ENCODE data around the gene CCL24.
"Not testable (repeated sequence)": the region's sequence is repeated elsewhere in the genome, so short reads cannot be mapped to it uniquely, and the experiment has no call there.

Gene CCL24, protein sequence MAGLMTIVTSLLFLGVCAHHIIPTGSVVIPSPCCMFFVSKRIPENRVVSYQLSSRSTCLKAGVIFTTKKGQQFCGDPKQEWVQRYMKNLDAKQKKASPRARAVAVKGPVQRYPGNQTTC

DNA sequence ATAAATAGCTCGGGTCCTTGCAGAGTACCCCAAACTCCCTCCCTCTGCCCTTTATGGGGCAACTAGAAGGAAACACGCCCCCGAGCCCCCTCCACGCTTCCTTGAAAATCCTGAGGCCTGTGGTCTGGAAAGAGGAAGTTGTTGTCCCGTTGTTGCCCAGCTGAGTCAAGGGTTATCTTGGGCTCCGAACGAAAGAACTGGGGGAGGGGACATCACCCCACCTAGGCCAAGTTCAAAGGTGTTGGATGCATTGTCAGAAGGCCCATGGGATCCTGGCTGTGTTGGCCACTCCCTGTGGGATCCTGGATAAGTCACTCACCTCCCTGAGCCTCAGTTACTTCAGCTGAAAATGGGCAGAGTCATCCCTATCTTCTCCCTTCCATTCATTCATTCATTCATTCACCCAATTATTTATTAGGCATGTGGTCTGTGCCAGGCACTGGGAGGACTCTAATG lies at the start of gene CCL24:
CCL24 (minus strand) TSS at position 26 of the 456 bp plus-strand sequence. CDS start 91 bp downstream, outside the sequence.
- DNase-seq: no peak

DNA sequence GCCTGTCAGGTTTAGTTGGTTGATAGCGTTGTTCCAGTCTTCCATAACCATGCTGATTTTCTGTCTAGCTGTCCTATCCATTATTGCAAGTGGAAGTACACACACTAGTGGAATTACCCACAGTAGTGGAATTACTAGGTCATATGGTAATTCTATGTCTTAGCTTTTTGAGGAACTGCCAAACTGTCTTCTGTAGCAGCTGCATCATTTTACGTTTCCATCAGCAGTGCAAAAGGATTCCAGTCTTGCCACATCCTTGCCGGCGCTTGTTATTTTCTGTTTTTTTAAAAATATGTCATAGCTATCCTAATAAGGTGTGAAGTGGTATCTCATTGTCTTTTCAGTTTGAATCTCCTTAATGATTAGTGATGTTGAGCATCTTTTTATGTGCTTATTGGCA lies 48.0 kb upstream of the CCL24 start:
- no peak for DNase-seq

DNA sequence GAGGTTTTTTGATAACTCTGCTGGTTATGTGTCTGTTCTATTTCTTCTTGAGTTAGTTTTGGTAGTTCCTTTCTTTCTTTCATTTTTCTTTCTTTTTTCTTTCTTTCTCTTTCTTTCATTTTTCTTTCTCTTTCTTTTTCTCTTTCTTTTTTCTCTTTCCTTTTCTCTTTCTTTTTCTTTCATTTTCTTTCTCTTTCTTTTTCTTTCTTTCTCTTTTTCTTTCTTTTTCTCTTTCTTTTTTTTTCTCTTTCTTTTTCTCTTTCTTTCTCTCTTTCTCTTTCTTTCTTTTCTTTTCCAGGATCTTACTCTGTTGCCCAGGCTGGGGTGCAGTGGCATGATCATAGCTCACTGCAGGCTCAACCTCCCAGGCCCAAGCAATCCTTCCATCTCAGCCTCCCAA lies 44.8 kb upstream of the CCL24 start:
- no peak for DNase-seq

DNA sequence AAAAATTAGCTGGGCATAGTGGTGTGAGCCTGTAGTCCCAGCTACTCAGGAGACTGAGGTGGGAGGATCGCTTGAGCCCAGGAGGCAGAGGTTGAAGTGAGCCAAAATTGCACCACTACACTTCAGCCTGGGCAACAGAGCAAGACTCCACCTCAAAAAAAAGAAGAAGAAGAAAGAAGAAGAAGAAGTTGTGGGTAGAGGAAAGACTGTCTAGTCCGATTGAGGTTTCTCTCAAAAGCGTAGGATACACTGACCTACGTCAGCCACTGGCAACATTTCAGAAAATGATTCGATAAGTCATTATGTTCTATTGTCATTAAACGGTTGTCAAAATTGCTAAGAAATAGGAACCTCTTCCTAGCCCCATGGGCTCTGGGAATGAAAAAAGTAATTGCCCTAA lies 42.9 kb upstream of the CCL24 start:
- DNase-seq: no peak

DNA sequence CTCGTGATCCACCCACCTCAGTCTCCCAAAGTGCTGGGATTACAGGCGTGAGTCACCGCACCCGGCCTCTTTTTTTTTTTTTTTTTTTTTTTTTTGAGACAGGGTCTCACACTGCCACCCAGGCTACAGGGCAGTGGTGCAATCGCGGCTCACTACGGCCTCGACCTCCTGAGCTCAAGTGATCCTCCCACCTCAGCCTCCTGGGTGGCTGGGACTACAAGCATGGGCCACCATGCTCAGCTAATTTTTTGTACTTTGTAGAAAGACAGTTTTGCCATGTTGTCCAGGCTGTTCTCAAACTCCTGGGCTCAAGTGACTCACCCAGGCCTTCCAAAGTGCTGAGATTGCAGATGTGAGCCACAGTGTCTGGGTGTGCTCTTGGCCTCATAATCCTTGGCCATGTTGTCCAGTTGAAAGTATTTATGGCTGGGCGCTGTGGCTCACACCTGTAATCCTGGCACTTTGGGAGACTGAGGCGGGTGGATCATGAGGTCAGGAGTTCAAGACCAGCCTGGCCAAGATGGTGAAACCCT lies 41.3 kb upstream of the CCL24 start:
- not testable (repeated sequence) for DNase-seq

DNA sequence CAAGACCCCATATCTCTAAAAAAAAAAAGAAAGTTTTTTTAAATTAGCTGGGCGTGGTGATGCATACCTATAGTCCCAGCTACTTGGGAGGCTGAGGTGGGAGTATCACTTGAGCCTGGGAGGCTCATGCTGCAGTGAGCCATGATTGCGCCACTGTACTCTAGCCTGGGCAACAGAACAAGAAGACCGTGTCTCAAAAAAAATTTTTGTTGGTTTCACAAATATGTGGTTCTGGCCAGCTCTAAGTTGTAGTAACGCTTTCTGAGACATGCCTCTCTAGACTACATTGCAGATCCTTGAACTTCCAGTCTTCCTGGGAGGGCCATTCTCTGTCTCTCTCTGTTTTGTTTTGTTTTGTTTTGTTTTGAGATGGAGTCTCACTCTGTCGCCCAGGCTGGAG lies 40.6 kb upstream of the CCL24 start:
- no peak for DNase-seq

DNA sequence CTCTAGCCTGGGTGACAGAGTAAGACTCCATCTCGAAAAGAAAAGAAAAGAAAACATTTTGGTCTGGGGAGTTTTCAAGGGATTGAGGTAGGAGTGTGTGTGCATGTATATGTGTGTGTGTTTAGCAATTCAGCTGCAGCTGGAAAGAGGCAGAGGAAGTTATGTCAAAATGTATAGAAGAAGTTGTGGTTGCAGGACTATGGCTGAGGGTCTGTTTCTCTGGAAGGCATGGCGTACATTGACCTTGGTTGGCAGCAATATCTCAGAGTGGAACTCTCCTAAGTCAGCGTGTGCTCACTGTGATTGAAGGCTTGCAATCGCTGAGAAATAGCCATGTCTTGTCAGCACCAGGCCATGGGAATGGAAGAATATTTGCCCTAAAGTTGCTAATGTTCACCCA lies 36.6 kb upstream of the CCL24 start:
- no peak for DNase-seq

DNA sequence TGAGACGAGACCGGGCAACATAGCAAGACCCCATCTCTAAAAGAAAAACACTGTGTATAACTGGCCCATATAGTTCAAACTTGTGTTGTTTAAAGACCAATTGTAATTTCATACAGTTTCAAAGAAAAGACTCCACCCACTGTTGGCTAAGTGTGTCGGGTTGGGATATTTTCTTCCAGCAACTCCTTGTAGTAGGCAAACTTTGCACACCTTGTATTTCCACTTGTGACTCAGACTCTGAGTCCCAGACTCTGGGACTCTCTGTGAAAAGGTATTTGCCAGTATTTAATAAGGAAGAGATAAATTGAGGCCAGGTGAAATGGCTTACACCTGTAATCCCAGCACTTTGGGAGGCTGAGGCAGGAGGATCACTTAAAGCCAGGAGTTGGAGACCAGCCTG lies 36.0 kb upstream of the CCL24 start:
- DNase-seq: no peak

GRCh38 chr7:75847707-75848106 lies 34.1 kb upstream of the CCL24 start:
- no peak for DNase-seq

- not testable (repeated sequence) for DNase-seq
Measured at GRCh38 chr7:75845132-75845531, 31.5 kb upstream of the CCL24 start.

DNA sequence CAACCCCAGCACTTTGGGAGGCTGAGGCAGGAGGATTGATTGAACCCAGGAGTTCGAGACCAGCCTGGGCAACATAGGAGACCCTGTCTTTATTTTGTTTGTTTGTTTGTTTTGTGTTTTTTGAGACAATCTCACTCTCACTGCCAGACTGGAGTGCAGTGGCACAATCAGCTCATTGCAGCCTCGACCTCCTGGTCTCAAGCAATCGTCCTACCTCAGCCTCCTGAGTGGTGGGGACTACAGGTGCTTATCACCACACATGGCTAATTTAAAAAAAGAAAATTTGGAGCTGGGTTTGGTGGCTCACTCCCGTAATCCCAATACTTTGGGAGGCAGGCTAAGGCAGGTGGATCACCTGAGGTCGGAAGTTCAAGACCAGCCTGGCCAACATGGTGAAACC lies 30.6 kb upstream of the CCL24 start:
- DNase-seq: no peak

DNA sequence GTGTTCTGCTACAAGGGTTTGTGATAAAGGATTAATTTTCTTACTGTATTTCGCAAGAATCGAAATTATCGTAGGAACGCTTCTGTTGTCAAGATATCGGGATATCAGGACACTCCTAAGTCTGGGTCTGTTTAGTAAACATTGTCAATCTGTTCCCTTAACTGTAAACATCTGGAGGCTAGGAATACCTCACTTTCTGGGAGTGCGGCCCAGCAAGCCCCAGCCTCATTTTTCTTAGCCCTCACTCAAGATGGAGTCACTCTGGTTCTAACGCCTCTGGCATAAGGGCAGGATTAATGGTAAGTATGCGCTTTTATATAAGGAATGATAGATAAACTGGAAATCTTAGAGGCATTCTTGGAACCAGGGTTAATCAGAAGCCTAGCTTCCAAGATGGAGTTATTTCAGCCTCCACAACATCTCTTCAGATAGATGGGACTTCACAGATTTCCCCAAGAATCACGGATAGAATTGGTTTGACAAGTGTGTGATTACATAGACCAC lies 30.1 kb upstream of the CCL24 start:
- DNase-seq: no peak

GRCh38 chr7:75842836-75843446 lies 29.3 kb upstream of the CCL24 start:
- DNase-seq: peak; percentile 62

DNA sequence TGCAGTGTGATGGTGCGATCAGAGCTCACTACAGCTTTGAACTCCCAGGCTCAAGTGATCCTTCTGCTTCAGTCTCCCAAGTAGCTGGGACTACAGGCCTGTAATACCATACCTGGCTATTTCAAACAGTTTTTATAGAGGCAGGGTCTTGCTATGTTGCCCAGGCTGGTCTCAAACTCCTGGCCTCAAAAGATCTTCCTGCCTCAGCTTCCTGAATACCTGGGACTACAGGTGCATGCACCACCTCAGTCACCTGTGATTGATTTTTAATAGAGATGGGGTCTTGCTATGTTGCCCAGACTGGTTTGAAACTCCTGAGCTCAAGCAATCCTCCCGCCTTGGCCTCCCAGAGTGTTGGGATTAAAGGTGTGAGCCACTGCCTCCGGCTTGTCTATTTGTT lies 26.4 kb upstream of the CCL24 start:
- no peak for DNase-seq

DNA sequence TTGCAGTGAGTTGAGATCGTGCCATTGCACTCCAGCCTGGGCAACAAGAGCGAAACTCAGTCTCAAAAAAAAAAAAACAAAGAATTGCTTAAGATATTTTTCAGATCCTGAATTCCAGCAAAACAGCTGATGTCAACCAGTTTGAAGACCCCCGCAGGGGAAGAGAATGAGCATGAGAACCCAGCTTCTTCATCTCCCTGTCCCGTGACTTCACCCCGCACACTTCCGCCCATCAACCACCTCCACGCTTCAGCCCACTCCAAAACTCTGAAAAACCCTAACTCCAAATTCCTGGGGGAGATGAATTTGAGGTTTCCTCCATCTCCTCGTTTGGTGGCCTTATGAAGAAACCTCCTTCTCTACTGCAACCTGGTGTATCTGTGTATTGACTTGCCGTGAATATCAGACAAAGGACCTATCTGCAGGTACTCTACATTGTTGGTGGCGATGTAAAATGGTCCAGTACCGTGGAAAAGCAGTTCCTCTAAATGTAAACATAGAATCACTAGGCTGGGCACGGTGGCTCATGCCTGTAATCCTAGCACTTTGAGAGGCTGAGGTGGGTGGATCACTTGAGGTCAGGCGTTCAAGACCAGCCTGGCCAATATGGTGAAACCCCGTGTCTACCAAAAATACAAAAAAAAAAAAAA lies 24.8 kb upstream of the CCL24 start:
- not testable (repeated sequence) for DNase-seq

DNA sequence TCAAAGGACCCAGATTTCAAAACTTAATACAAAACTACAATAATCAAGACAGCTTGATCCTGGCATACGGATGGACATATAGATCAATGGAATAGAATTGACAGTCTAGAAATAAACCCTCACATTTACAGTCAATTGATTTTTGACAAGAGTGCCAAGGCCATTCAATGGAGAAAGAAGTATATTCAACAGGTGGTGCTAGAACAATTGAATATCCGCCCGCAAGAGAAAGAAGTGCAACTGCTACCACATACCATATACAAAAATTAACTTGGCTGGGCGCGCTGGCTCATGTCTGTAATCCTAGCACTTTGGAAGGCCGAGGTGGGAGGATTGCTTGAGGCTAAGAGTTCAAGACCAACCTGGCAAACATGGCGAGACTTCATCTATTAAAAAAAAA lies 23.2 kb upstream of the CCL24 start:
- DNase-seq: no peak

DNA sequence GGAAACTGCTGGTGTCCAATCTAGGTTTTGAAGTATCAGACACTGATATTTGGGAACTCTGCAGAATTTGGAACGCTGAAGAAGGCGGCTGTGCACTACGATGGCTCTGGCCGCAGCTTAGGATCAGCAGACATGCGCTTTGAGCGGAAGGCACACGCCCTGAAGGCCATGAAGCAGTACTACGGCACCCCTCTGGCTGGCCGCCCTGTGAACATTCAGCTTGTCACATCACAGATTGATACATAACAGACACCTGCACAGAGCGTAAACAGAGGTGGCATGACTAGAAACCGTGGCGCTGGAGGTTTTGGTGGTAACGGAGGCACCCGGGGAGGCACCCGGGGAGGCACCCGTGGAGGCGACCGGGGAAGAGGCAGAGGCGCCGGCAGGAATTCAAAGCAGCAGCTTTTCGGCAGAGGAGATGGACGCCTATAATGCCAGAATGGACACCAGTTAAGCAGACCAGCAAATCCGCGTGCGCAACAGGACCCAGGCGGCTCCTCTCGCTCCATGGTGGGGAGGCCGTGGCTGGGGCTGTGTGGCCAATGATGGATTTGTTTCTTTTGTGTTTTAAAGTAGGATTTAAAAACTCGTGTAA lies 22.2 kb upstream of the CCL24 start:
- DNase-seq: no peak

DNA sequence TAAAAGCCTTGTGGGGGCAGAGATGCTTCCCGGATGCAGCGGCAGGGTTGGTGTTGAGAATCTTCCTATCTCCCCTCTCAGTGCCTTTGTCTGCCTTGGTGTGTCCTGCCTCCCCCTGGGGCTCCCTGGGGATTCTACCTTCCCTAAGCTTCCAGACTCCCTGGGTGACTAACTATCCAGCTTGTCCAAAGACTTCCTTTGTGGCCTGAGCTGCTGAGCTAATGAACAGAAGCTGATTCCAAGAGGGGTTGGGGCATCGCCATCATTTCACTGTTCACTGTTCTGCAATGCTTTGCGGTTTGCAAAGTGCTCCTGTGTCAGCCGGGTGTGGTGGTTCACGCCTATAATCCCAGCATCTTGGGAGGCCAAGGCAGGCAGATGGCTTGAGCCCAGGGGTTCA lies 20.1 kb upstream of the CCL24 start:
- not testable (repeated sequence) for DNase-seq

- no peak for DNase-seq
Measured at GRCh38 chr7:75830978-75831377, 17.4 kb upstream of the CCL24 start.

DNA sequence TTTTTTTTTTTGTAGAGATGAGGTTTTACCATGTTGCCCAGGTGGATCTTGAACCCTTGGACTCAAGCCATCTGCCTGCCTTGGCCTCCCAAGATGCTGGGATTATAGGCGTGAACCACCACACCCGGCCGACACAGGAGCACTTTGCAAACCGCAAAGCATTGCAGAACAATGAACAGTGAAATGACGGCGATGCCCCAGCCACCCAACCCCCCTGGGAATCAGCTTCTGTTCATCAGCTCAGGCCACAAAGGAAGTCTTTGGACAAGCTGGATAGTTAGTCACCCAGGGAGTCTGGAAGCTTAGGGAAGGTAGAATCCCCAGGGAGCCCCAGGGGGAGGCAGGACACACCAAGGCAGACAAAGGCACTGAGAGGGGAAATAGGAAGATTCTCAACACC lies 16.1 kb upstream of the CCL24 start:
- not testable (repeated sequence) for DNase-seq

GRCh38 chr7:75823198-75823910 lies 9.7 kb upstream of the CCL24 start:
- no peak for DNase-seq

- no peak for DNase-seq
Measured at GRCh38 chr7:75820688-75821087, 7.1 kb upstream of the CCL24 start.

- peak; percentile 33 for DNase-seq
Measured at GRCh38 chr7:75819711-75820110, 6.1 kb upstream of the CCL24 start.
